Heart left ventricle (tissue), 13 donors: ENCODE measurements around the gene MYH13.

Experiments
- POLR2A ChIP-seq, 2 donors: fragments of 450-650 bp; IDR thresholded peaks; one replicate each; pipeline ENCODE4 v1.6.1; 2017; ENCODE audit warnings: antibody characterized with exemption in 2 of 2, mild to moderate bottlenecking in 2 of 2, moderate library complexity in 2 of 2
- TF ChIP-seq, protein P1 (sequence below), 12 donors: fragments of 200-600 bp; sonication (generic) in 4 of 12; IDR thresholded peaks; one replicate each; pipeline versions ENCODE4 v1.5.0 to v1.8.0; 2018 to 2022; ENCODE audit warnings: antibody characterized with exemption in 12 of 12, mild to moderate bottlenecking in 5 of 12
- donor health status: ischemic (EF 13 %, LVEDD 7.1; RV severe dilation, severe dysfunction).
- donor health status: DM: no; HTN: yes; CAD: no.
- donor health status: DM: no; HTN: no; CAD: no.
- donor health status: ischemic (EF 25% LVEDD 6.9; RV normal size, moderate dysfunction).
- donor health status: ischemic (EF 25% LVEDD 5.7; RV mildly dilated, moderate dysfunction).
- donor health status: ischemic (EF 35%, LVEDD 5.7; RV mildly dilated, moderate dysfunction).
- donor health status: nonischemic (EF 11% LVEDD 7.7; RV severe dilation, severe dysfunction).
- donor health status: DM: yes; HTN: yes; CAD: no.
- donor health status: PGD.
- donor health status: ischemic (EF 29% LVEDD 5.4; RV normal size, mild dysfunction).
- donor health status: nonischemic (EF 23%, LVEDD 6.1; RV moderate dilation, normal function).

DNA sequence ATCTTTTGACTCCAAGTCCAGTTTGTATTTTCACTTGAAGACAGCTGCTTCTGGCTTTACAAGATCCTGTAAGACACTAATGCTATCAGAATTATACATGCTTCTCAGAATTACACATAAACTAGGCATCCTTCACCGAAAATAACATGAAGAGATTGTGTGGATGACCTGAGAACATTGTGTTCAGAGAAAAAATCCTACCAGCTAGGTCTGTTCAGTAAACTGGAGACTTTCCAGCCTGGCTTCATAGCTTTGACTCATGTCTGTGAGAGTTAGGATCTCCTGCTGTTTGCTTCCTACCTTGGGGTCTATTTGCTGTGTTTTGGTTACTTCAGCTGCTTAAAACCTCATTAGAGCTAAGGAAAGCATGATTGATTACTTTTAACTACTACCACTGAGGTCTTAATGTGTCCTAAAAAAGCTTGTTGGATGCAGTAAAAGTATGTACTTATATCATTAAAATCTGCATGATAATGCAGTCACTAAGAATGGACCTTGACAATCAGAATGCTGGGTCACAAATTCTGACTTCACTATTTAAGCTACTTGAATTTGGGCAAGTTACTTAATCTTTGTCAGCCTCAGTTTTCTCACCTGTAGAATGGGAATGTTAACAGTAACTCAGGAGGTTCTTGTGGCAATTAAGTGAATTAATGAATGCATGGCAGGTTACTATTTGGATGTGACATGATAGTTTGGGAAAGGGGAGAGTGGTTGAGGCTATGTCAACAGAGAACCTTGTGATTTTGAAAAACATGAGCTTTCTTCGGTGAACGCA lies 8.0 kb upstream of the MYH13 start:
- TF ChIP-seq, protein P1, sequence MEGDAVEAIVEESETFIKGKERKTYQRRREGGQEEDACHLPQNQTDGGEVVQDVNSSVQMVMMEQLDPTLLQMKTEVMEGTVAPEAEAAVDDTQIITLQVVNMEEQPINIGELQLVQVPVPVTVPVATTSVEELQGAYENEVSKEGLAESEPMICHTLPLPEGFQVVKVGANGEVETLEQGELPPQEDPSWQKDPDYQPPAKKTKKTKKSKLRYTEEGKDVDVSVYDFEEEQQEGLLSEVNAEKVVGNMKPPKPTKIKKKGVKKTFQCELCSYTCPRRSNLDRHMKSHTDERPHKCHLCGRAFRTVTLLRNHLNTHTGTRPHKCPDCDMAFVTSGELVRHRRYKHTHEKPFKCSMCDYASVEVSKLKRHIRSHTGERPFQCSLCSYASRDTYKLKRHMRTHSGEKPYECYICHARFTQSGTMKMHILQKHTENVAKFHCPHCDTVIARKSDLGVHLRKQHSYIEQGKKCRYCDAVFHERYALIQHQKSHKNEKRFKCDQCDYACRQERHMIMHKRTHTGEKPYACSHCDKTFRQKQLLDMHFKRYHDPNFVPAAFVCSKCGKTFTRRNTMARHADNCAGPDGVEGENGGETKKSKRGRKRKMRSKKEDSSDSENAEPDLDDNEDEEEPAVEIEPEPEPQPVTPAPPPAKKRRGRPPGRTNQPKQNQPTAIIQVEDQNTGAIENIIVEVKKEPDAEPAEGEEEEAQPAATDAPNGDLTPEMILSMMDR (IDR thresholded peaks at IDR 0.05) = no peak
- TF ChIP-seq POLR2A (IDR thresholded peaks at IDR 0.05) = no peak
